HG03571 (cell line): Measurements from ENCODE around the gene MEGF10.

ENCODE experiments used
- ATAC-seq: cut with Tn5 transposase; IDR thresholded peaks from one replicate; pipeline ENCODE4 v1.9.1; 2021; ENCODE audit not compliant: unreplicated experiment

MEGF10 gene

DNA sequence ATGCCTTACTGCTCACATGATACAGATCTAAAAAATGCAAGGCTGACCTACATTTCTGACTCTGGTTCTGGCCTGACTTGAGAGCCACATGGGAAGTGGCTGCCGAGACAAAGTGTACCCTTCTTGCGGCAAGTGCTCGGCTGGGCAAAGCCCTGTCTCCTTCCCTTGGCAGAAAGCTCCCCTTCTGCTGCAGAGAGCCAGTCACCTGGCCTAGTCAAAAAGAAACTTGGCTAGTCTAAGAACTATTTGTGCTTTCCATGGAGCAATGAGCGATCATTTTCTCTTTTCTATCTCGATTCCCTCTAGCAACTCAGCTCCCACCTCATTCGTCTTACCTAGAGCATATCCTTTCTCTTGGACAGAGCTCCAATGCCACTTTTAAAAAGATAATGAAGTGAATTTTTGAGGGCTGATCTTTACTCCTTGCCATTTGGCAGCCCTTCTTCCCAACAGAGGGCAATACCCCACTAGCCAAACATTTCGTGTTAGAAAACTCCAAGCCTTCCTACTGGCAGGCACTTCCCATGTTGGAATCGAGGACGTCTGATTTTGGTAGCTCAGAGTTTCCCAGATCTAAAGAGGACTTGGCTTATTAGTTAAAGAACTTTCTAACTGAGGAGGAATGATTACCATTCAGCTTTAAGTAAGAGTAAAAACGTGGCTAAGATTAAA, 118.8 kb downstream of the MEGF10 start:
- no peak for ATAC-seq

DNA sequence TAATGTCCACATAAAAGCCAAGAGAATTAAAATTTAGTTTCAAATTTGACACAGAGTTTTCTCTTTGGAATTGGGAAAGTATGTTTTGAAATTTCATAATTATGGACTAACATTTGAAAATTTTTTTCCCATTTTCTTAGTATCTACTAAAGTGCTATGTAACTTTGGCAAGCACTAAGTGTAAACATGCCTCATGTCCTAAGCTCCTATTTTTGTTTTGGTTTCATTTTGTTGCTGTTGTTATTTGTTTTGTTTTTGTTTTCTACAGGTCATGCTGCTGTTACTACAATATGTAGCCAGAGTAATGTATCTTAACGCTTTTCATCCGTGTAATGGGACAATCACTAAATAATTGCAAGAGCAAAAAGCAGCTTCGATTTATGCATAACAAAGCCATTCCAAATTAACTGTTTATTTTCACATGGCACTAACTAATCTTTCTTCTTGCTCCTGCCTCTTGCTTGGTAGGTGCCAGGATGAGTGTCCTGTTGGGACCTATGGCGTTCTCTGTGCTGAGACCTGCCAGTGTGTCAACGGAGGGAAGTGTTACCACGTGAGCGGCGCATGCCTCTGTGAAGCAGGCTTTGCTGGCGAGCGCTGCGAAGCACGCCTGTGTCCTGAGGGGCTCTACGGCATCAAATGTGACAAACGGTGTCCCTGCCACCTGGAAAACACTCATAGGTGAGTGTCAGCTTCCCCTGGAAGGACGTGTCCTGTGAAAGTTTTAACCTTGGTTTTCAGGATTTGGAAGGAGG, 119.5 kb downstream of the MEGF10 start:
- no peak for ATAC-seq

DNA sequence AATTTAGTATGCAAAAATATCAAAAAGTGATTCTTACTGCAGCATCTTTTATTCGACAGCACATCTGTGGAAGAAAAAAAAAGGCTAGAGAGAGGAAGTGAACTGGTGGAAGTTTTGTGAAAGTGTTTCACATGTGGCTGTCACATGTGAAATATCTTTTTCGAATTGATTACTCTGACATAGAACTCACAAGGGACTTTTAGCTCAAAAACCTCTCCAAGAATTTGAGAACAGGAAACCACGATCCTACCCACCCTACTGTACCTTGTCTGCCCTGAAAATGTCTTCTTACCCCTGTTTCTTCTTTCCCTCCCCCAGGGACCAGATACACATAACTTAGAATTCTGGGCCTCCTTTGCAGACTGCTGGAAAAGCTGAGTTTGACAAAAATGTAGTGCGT, 120.4 kb downstream of the MEGF10 start:
- ATAC-seq = peak; percentile 74

DNA sequence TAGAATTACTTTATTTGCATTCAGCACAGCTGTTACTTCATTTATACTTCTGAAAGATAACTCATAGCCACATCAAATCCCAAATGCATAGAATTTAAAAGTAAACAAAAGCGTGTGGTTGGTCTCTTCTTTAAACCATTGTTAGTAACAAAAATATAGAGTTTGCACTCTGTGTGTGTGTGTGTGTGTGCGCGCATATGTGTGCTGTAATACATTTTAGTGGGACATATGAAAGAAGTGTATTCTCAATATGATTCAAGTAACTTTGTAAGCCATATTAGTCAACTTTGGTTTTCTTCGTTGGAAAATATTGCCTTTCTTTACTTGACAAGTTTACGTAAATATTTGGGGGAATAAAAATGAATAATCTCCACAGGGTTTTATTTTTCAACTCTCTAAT, 120.8 kb downstream of the MEGF10 start:
- no peak for ATAC-seq

DNA sequence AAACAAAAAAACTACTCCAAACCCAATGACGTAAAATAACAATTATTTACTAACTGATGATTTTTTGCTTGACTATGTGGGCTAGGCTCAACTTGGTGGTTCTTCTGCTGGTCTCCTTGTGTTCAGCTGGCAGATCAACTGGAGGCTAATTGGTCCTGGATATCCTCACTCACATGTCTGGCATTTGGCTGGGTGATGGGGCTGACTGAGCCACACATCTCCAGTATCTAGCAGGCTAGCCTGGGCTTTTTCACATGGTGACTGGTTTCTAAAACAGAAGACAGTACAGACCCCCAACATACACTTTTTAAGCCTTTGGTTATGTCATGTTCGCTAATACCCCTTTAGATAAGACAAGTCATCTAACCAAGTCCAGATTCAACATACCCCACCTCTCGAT, 122.1 kb downstream of the MEGF10 start:
- ATAC-seq = no peak

DNA sequence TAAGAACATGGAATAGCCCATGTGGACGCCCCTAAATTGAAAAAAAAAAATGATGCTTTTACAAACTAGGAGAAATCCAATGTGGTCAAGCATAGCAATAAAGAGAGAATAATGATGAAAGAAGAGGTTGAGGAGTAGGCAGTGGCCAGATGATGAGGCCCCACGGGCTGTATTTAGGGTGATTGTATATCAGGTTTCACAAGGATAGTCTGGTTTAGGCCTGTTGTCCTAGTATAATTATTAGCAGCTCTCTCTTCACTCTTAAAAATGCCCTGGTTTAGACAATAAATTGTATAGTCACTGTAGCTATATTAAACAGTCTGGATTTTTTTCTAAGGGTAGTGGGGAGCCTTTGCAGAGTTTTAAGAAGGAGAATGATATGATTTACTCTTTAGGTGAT, 124.4 kb downstream of the MEGF10 start:
- no peak for ATAC-seq

DNA sequence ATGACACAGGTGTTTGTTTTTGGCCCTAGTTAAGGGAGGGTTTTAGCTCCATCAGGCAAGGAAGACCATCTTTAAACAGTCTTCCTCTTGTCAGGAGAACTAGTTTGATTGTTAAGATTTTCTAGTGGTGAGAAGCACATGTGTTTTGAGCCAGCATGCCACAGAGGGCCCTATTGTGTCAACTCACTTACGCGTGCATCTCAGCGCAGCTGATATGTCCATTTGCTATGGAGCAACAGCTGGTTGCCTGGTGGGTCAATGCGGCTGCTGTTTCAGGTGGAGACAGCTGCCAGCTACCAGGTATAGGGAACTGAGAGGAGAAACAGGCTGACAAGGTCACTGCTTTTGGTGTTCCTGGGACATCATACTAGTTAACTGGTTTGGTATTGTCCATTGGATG, 126.3 kb downstream of the MEGF10 start:
- ATAC-seq = no peak

DNA sequence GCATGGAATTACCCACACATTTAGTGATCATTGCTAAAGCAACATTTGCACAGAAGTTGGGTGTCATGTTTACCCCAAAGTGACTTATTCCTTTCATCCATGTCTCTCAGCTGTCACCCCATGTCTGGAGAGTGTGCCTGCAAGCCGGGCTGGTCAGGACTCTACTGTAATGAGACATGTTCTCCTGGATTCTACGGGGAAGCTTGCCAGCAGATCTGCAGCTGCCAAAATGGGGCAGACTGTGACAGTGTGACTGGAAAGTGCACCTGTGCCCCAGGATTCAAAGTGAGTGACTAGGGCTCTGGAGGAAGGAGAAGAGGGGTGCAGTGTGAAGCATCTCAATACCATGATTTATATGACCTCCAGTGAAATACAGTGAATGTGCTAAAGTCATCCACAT, 126.9 kb downstream of the MEGF10 start:
- ATAC-seq = no peak

DNA sequence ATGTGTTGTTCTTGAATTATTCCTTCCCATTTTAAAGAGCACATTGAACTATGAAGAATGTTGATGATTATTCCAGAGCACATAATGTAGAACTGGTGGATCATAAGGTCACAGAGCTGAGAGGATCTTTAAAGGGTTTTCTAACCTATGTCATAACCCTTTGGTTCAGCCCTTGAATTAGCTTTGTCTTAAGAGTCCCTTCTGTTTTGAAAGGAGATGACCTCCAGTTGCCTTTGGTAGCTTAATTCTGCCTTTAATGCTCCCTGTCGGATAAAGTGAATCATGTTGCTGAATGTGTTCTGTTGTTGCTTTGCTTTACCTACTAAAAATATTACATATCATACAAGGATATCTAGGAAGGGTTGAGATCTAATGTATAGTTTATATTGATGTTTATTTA, 127.8 kb downstream of the MEGF10 start:
- no peak for ATAC-seq

DNA sequence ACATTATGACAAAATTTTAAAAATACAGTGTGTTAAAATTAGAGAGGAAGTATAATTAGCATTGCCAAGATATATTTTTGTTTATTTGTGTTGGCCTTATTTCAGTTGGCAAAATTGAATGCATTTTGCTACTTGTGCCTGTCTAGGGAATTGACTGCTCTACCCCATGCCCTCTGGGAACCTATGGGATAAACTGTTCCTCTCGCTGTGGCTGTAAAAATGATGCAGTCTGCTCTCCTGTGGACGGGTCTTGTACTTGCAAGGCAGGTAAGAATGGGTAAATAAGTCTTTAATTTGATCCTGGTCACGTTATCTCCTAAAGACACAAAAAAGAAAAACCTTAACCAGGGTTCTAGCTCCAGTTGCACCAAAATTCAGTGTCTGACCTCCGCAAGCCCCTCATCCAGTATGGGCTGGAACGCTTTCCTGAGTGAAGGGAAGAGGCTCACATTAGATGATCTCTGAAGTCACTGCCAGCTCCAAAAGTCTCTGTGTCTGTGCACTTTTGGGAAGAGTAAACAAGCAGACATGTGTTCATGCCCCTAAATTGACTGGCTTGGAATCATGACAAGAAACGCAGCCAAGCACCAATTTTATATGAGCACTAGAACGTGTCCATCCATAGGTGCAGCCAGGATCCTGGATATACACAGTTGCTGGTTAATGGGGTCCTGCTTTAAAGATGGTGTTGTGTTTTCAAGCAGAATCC, 128.5 kb downstream of the MEGF10 start:
- ATAC-seq = no peak

DNA sequence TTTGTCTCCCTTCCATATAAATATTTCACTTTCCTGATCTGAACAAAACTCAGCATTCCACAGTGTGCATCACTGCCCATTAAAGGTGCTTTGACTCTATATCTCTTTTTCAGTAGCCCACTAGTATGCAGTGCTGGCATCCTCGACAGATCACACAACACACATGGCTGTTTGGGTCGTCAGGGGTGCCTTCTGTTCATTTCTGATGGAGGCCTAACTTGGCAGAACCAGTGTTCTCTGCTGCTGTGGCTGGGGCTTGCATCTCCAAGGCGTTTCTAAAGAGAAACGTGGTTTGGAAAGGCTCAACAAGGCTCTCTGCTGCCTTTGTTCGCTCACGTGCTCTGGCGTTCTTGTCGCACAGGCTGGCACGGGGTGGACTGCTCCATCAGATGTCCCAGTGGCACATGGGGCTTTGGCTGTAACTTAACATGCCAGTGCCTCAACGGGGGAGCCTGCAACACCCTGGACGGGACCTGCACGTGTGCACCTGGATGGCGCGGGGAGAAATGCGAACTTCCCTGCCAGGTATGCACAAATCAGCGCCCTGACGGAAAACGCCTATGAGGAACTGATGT, 129.2 kb downstream of the MEGF10 start:
- no peak for ATAC-seq

DNA sequence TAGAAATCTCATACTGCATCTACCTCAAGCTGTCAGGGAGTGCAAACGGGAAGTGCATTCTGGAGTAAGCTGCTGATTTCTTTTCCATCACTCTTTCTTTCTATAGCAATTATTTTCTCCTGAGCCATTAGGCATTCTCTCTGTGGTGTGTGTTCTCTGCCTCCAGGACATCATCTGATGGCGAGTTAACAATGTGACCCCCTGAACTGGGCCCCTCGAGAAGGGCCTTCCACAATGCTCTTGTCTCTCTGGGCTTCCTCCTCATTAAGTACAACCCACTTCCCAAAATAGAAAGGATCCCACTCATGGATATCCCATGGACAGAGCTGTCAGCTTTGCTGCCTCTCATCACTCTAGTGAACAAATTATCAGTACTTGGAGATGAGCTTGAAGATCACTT, 130.2 kb downstream of the MEGF10 start:
- no peak for ATAC-seq

DNA sequence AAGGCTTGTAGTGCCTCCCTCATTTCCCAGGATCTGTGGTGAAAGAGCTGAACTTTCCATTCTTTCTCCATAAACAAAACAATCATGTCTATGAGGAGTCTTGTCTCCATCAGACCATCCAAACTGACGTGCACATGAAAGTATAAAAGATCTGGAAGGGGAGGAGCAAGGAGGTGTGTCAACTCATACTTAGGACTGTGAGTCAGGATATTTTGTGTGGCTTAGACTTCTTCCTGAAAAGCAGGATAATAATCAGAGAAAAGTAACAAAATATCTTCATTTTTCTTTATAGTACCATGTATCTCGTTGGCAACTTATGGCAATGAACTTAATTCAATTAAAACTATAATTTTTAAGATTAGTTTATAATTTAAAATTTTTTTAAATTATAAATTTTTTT, 130.9 kb downstream of the MEGF10 start:
- no peak for ATAC-seq

DNA sequence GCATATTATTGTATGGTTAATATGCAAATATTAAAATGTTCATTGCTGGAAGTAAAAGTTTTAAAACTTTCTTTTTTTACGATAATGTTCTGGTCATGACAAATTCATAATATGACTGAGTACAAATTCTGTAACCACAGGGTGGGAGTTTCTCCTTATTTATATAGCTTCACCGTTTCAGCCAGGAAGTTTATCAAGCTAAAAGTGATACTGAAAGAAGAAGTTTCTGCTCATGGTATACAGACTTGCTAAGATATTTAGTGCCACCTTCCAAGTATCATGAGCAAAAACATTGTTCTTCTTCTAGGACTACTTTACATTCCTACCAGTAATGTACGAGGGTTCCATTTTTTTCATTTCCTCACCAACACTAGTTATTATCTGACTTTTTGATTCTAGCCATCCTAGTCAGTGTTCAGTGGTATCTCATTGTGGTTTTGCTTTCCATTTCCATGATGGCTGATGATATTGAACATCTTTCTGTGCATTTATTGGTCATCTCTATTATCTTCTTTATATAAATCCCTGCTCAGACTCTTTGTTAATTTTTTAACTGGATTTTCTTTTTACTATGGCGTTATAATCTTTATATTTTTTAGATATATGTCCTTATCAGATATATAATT, 132.7 kb downstream of the MEGF10 start:
- no peak for ATAC-seq

DNA sequence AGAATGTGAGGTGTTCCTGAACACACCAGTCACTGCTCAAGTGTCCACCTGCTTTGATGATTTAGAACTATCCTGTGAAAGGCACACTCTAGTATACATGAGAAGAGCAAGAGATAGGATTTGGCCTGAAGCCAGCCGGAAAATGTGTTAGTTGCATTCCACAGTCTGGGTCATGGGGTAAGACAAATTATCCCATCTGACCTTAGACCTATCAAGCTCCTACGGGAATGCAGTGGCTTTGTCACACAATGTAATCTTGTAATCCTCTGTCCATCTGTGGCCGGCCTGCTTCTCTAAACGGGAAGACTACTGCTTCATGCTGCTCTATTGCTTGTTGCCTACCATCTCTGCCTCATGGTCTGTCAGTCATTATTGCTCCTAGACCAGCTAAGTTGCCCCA, 134.4 kb downstream of the MEGF10 start:
- no peak for ATAC-seq

DNA sequence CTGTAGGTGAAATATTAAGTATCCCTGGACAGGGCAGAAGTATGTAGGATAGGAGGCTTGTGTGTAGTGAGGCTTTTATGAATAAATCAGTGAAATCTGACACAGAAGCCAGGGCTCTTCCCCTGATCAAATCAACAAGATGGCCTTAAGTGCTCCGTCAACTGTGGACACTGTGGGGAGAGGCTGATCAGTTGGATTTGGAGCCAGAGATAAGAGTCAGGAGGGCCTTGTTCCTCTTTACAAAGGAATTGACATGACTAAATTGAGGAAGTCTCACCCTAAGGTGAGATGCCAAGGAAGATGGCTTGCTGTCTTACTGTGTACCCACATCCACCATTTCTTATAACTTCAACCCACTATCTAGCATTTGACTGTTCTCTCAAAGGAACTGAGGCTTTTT, 135.3 kb downstream of the MEGF10 start:
- no peak for ATAC-seq

DNA sequence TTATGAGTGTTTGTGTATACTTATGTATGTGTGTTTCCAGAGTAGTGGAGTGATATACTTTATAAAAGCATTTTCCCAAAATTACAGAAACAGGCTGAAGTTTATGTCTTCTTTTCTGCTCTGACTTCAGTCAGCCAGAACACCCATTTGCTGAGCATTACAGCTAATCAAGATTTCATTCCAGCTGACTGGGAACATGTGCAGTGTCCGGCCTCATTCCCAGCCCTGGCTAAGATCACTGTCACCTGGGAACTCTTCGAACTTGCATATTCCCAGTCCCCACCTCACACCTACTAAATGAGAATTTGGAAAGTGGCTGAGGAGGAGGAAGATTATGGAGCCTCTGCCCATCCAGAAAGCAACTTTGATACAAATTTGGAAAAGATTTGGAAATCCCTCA, 136.1 kb downstream of the MEGF10 start:
- ATAC-seq = no peak

DNA sequence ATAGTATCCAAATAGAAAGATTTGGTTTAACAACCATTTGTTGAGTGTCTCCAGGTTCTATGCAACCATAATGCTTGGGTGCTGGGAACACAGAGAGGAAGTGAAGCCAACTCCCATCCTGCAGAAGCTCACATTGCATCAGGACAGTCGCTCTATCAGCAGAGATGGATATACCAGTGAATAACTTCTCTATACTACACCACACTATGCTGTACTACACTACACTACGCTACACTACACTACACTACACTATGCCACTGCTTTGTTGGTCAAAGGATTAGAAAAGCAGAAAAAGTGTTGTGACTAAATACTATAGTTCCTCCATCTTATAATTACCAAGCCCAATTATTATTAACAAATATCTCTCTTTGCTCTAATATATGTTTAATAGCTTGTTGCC, 137.7 kb downstream of the MEGF10 start:
- no peak for ATAC-seq

DNA sequence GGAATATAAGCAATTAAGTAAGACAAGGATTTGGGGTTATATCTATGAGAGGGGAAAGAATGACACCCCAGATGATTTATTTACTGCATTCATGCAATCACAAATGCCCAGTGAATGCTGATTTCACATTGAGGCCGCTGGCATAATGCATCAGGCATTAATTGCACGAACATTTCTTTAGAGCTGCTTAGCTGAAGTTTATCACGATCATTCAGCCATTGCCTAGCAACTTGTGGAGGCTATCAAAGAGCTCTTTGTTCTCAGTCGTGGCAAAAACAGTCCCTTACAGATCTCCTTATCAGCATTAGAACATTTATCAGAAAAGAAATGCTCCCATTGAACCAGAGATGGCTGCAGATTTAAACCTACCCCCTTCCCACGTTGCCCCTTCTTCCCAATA, 138.2 kb downstream of the MEGF10 start:
- ATAC-seq = no peak

DNA sequence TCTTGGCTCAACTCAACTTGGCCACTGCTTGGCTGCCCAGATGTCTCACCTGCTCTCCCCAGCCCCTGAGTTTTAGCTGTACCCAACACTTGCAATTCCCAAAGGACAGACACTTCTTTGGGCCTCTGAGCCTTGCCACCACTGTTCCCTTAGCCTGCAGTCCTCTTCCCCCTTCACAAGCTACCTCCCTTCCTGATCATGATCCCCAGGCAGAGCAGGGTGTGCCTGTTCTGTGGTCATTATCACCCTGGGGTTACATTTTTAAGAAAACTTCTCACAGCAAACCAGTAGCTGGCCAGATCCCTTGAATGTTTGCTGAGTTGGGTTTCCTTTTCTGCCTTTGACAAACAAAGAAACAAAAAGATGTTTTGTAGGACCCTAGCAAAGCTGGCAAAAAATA, 139.3 kb downstream of the MEGF10 start:
- no peak for ATAC-seq

DNA sequence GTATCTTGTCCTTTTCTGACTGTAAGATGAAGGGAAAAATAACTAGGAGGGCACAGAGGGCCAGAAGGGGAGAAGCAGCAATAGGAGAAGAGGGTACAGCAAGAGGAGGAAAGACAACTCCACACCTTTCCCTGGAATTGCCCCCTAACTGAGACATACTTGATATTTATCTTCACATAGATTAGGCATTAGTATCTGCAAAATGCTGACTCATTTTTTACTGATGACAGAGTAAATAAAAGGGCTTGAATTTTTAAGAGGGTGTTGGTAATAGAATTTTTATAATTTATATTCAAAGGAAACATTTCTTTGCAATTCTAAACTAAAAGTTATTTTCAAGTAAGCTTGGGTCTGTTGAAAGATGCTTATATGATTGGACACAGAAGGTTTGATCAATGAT, 140.0 kb downstream of the MEGF10 start:
- ATAC-seq = no peak
